Osteoblast (primary cell): ENCODE results near the gene CIITA. TPM values are rescaled to one million over a fixed set of nuclear protein-coding genes. Genes with fewer than 3 reads are reported as not detected.
A peak's percentile ranks its signal among the peaks of the same experiment; 100 is the strongest.

Experiments
- DNase-seq: peaks from one replicate; pipeline ENCODE4 v3.0.0; 2011; ENCODE audit warnings: low spot score, mixed read lengths; ENCODE audit not compliant: insufficient read length; ENCODE audit errors: missing footprints
- H2AFZ ChIP-seq: 2 replicates; pipeline ENCODE4 v1.6.0; 2011; ENCODE audit warnings: mild to moderate bottlenecking, low read length
- H3K27ac ChIP-seq: 2 replicates; pipeline ENCODE4 v1.5.1; 2011; ENCODE audit warnings: mild to moderate bottlenecking, low read depth, low read length, moderate library complexity
- H3K27me3 ChIP-seq: 2 replicates; pipeline ENCODE4 v1.6.0; 2012; ENCODE audit warnings: mild to moderate bottlenecking, control low read depth, inconsistent platforms, low read length, moderate library complexity; ENCODE audit not compliant: insufficient read depth
- H3K36me3 ChIP-seq: 2 replicates; pipeline ENCODE4 v1.5.1; 2011; ENCODE audit warnings: mild to moderate bottlenecking, low read length, control low read depth, moderate library complexity; ENCODE audit not compliant: insufficient read depth
- H3K4me1 ChIP-seq: 2 replicates; pipeline ENCODE4 v1.5.1; 2011; ENCODE audit warnings: mild to moderate bottlenecking, low read length, control low read depth, moderate library complexity; ENCODE audit not compliant: insufficient read depth
- H3K4me2 ChIP-seq: 2 replicates; pipeline ENCODE4 v1.6.0; 2011; ENCODE audit warnings: mild to moderate bottlenecking, low read length; ENCODE audit not compliant: insufficient read depth
- H3K4me3 ChIP-seq: fragments of 200-600 bp; sonication (generic); 3 replicates; pipeline ENCODE4 v1.5.1; 2012; ENCODE audit warnings: mild to moderate bottlenecking, low read length, inconsistent platforms; ENCODE audit not compliant: insufficient read depth
- H3K79me2 ChIP-seq: 2 replicates; pipeline ENCODE4 v1.6.0; 2012; ENCODE audit warnings: mild to moderate bottlenecking, low read length, control low read depth, inconsistent platforms; ENCODE audit not compliant: insufficient read depth
- H3K9me3 ChIP-seq: 2 replicates; pipeline ENCODE4 v1.5.1; 2011; ENCODE audit warnings: low read depth, low read length, control low read depth
- H4K20me1 ChIP-seq: 2 replicates; pipeline ENCODE4 v1.6.0; 2012; ENCODE audit warnings: mild to moderate bottlenecking, low read length, control low read depth; ENCODE audit not compliant: insufficient read depth
- total RNA-seq: library from RNA; depleted of rRNA; stranded (reverse); fragments of >200 nt; gene quantifications from 2 replicates; pipeline ENCODE4 v1.2.3, GENCODE V29; 2012
- TF ChIP-seq, protein P1 (sequence below): IDR thresholded peaks from 2 replicates; pipeline ENCODE4 v1.5.1; 2011; ENCODE audit warnings: mild to moderate bottlenecking, low read depth, low read length, moderate library complexity; ENCODE audit errors: extremely low read depth

CIITA gene
- total RNA-seq, 1 donor, result 2.5 TPM

- H3K79me2 ChIP-seq, result peaks cover 79% of the 10 kb centered on the region
- no peak overlapping the region for H3K4me3 ChIP-seq
- no peaks in the 10 kb centered on the region for H3K27me3 ChIP-seq
- H2AFZ ChIP-seq, result no peak overlapping the region
- no peak overlapping the region for H3K27ac ChIP-seq
- no peaks in the 10 kb centered on the region for H3K9me3 ChIP-seq
- H3K36me3 ChIP-seq, result no peaks in the 10 kb centered on the region
- H3K4me1 ChIP-seq, result peaks cover 33% of the 10 kb centered on the region
- H3K4me2 ChIP-seq, result no peak overlapping the region
- TF ChIP-seq, protein P1, sequence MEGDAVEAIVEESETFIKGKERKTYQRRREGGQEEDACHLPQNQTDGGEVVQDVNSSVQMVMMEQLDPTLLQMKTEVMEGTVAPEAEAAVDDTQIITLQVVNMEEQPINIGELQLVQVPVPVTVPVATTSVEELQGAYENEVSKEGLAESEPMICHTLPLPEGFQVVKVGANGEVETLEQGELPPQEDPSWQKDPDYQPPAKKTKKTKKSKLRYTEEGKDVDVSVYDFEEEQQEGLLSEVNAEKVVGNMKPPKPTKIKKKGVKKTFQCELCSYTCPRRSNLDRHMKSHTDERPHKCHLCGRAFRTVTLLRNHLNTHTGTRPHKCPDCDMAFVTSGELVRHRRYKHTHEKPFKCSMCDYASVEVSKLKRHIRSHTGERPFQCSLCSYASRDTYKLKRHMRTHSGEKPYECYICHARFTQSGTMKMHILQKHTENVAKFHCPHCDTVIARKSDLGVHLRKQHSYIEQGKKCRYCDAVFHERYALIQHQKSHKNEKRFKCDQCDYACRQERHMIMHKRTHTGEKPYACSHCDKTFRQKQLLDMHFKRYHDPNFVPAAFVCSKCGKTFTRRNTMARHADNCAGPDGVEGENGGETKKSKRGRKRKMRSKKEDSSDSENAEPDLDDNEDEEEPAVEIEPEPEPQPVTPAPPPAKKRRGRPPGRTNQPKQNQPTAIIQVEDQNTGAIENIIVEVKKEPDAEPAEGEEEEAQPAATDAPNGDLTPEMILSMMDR, result no peak
- DNase-seq, result no peak
- H4K20me1 ChIP-seq, result peaks cover 70% of the 10 kb centered on the region
Measured at GRCh38 chr16:10950393-10950792, 73.4 kb downstream of the CIITA start.

DNA sequence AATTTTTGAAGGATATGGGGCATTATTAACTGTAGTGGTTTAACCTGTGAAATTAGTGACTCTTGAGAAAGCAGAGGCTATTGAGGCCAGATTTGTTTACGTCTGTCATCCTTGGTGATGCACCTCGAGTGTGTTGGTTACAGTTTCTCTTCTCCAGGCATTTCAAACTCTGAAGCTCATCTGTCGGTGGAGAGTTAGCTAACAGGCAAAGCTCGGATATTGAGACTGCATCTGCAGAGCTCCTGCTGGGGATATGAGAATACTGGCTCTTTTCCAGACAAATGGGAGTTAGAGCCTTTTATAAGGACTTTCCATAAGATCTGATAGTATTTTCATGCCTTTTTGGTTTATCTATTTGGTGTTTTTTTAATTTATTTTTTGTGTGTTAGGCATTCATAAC lies 74.0 kb downstream of the CIITA start:
- H3K4me2 ChIP-seq, result no peak overlapping the region
- peaks cover 27% of the 10 kb centered on the region for H3K4me1 ChIP-seq
- H3K27ac ChIP-seq, result no peak overlapping the region
- no peak overlapping the region for H2AFZ ChIP-seq
- no peaks in the 10 kb centered on the region for H3K36me3 ChIP-seq
- no peak for DNase-seq
- H3K9me3 ChIP-seq, result no peaks in the 10 kb centered on the region
- peaks cover 67% of the 10 kb centered on the region for H4K20me1 ChIP-seq
- peaks cover 78% of the 10 kb centered on the region for H3K79me2 ChIP-seq
- H3K4me3 ChIP-seq, result no peak overlapping the region
- no peaks in the 10 kb centered on the region for H3K27me3 ChIP-seq
- TF ChIP-seq, protein P1, result no peak

DNA sequence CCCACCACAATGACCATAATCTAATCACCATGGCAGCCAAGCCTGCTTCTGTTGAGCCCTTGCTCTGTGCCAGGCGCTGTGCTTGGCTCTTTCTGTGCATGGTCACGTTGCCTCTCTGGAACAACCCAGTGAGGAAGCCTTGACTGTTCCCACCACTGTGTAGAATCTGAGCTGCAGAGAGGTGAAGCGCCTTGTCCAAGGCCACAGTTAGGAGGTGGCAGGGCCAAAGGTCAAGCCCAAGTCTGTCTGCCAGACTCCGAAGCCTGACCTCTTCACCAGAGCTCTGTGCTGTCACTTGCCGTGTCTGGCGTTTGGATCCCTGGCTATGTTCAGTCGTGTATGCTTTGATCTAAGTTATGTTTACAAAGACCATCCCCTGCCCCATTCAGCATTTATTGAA lies 77.9 kb downstream of the CIITA start:
- Histone ChIP-seq H3K9me3 (no peaks in the 10 kb centered on the region), H3K4me3 (no peak overlapping the region), H2AFZ (no peak overlapping the region), H4K20me1 (peaks cover 46% of the 10 kb centered on the region), H3K36me3 (peaks cover 6% of the 10 kb centered on the region), H3K27me3 (no peaks in the 10 kb centered on the region), H3K27ac (no peak overlapping the region), H3K4me1 (peaks cover 16% of the 10 kb centered on the region), H3K4me2 (no peak overlapping the region), H3K79me2 (peaks cover 48% of the 10 kb centered on the region)
- no peak for DNase-seq
- TF ChIP-seq, protein P1, result no peak

DNA sequence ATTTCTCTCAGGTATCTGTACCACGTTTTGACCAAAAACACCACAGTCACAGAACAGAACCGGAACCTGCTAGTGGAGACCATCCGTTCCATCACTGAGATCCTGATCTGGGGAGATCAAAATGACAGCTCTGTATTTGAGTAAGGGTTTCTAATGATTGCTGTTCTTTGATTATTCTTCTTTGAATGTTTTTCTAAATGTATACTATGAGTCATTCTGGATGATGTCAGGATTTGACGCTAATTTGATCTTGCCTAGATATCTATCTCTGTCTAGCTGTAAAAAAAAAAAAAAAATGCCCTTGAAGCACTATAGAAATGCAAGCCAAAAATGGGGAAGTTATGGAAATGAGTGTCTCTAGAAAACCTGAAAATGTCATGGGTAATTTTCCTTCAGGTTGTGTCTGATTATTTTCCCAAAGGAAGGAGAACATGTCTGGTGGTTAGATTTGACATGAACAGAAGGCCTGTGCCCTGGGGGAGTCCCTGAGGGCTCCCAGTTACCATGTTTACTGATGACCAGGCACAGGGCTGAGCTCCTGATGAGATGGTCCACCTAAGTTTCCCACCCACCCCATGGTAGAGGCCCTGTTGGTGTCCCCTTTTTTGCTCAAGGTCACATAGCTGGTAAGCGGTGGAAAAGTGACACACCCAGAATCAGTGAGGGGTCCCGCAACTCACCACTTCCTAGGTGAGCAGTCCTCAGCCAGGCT lies 80.9 kb downstream of the CIITA start:
- H3K4me3 ChIP-seq, result no peak overlapping the region
- no peaks in the 10 kb centered on the region for H3K9me3 ChIP-seq
- H3K27ac ChIP-seq, result peak overlapping the region; percentile 10
- H3K36me3 ChIP-seq, result peaks cover 13% of the 10 kb centered on the region
- peaks cover 20% of the 10 kb centered on the region for H4K20me1 ChIP-seq
- H3K27me3 ChIP-seq, result no peaks in the 10 kb centered on the region
- TF ChIP-seq, protein P1, result no peak
- no peak for DNase-seq
- H3K79me2 ChIP-seq, result peaks cover 26% of the 10 kb centered on the region
- H3K4me1 ChIP-seq, result peaks cover 26% of the 10 kb centered on the region
- no peak overlapping the region for H2AFZ ChIP-seq
- no peak overlapping the region for H3K4me2 ChIP-seq
